Mucosa of rectum (tissue), 2 donors: ENCODE measurements around the gene DIAPH3.
"Not testable (repeated sequence)": the region's sequence is repeated elsewhere in the genome, so short reads cannot be mapped to it uniquely, and the experiment has no call there.

ENCODE experiments used
- H3K27ac ChIP-seq, 2 donors: one replicate each; pipeline ENCODE4 v1.7.0; 2013; ENCODE audit warnings: inconsistent platforms in 2 of 2, low read depth in 2 of 2, low read length in 2 of 2
- H3K27me3 ChIP-seq, 2 donors: one replicate each; pipeline ENCODE4 v1.7.0; 2013; ENCODE audit warnings: low read length in 2 of 2; ENCODE audit not compliant: control insufficient read depth in 2 of 2, insufficient read depth in 2 of 2
- H3K36me3 ChIP-seq, 2 donors: one replicate each; pipeline ENCODE4 v1.7.0; 2013; ENCODE audit warnings: low read length in 2 of 2; ENCODE audit not compliant: control insufficient read depth in 2 of 2, insufficient read depth in 2 of 2
- H3K4me1 ChIP-seq, 2 donors: one replicate each; pipeline ENCODE4 v1.7.0; 2013; ENCODE audit warnings: low read length in 2 of 2, mild to moderate bottlenecking in 1 of 2; ENCODE audit not compliant: control insufficient read depth in 2 of 2, insufficient read depth in 2 of 2
- H3K4me3 ChIP-seq, 2 donors: one replicate each; pipeline ENCODE4 v1.7.0; 2013; ENCODE audit warnings: low read length in 2 of 2
- H3K9ac ChIP-seq, 2 donors: one replicate each; pipeline ENCODE4 v1.7.0; 2013; ENCODE audit warnings: low read length in 2 of 2, low read depth in 1 of 2, mild to moderate bottlenecking in 1 of 2
- H3K9me3 ChIP-seq, 2 donors: one replicate each; pipeline ENCODE4 v1.7.0; 2013; ENCODE audit warnings: low read length in 2 of 2; ENCODE audit not compliant: control insufficient read depth in 2 of 2
- donor health status: healthy.
- donor health status: Normal muscosa, but diverticular disease.

DIAPH3 gene

GRCh38 chr13:60066226-60066625 lies 97.5 kb downstream of the DIAPH3 start:
- H3K36me3 ChIP-seq = no peaks in the 10 kb centered on the region
- no peak overlapping the region for H3K4me3 ChIP-seq
- H3K9ac ChIP-seq = no peak overlapping the region
- no peak overlapping the region for H3K27ac ChIP-seq
- H3K4me1 ChIP-seq = no peaks in the 10 kb centered on the region
- H3K9me3 ChIP-seq = no peaks in the 10 kb centered on the region
- no peaks in the 10 kb centered on the region for H3K27me3 ChIP-seq

DNA sequence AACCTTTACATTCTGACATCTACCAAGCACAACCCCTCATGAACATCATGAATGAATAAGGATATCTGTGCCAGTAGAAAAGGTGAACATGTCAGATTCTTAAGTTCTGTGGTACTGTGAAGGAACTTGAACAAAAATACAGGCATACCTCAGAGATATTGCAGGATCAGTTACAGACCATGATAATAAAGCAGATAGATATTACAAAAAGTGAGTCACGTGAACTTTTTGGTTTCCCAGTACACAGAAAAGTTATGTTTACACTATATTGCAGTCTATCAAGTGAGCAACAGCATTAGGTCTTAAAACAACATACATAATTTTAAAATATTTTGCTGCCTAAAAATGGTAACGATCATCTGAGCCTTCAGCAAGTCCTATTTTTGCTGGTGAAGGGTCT lies 101.2 kb downstream of the DIAPH3 start:
- H3K36me3 ChIP-seq = no peaks in the 10 kb centered on the region

GRCh38 chr13:60061737-60062136 lies 102.0 kb downstream of the DIAPH3 start:
- Histone ChIP-seq H3K27ac (no peak overlapping the region), H3K9me3 (no peaks in the 10 kb centered on the region), H3K36me3 (no peaks in the 10 kb centered on the region), H3K4me3 (no peak overlapping the region), H3K4me1 (no peaks in the 10 kb centered on the region), H3K9ac (no peak overlapping the region), H3K27me3 (no peaks in the 10 kb centered on the region)

More for the DNA sequence above, 101.2 kb downstream of the DIAPH3 start:
- Histone ChIP-seq H3K4me1 (no peaks in the 10 kb centered on the region), H3K27me3 (no peaks in the 10 kb centered on the region), H3K4me3 (no peak overlapping the region), H3K9me3 (no peaks in the 10 kb centered on the region), H3K27ac (no peak overlapping the region), H3K9ac (no peak overlapping the region)

DNA sequence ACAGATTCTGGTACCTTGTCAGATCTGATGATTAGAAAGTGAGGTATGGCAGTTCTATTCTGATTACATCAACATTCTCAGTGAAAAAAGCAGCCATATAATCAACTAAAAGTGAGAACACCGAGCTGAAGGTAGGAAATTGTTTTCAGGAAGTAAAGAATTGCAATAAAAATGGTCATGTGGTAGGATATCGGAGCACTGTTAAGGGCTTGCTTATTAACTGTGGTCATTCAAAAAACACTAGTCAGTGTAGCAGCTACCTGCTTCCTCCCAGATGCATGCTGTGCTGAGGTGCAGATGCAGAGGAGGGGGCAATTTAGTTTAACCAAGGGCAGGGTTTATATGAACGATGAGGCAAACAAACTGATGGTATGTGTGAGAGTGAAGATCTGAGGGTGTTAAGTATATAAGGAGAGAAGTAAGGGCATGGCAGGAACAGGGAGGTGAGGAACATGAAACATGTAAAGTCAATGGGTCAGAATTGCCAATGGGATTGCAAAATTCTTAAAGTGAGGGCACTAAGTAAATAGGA lies 111.9 kb downstream of the DIAPH3 start:
- no peaks in the 10 kb centered on the region for H3K36me3 ChIP-seq
- H3K9me3 ChIP-seq = no peaks in the 10 kb centered on the region
- no peak overlapping the region for H3K27ac ChIP-seq
- H3K4me1 ChIP-seq = no peaks in the 10 kb centered on the region
- H3K9ac ChIP-seq = no peak overlapping the region
- H3K4me3 ChIP-seq = peak overlapping the region; percentile 13 to 27
- no peaks in the 10 kb centered on the region for H3K27me3 ChIP-seq

GRCh38 chr13:60048353-60048752 lies 115.4 kb downstream of the DIAPH3 start:
- H3K36me3 ChIP-seq, H3K27me3 ChIP-seq, H3K9me3 ChIP-seq: not testable (repeated sequence)

DNA sequence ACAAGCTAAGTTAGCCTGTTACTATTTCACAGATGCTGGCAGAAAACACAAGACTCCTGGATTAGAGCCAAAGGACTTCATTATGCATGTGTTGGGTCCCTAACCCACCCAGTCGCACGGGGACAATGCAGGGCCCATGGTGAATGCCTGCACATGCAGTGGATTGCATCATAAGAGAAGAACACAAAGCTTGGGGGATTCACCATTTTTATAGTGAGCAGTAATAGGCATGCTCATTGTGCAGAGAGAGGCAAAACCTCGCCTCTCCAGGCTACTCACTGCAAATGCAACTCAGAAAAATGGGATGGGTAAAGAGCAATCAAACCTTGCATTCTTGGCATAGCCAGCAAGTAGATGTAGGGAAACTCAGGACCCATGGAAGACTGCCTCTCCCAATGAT lies 115.8 kb downstream of the DIAPH3 start:
- H3K36me3 ChIP-seq = no peaks in the 10 kb centered on the region
- no peaks in the 10 kb centered on the region for H3K4me1 ChIP-seq
- H3K9me3 ChIP-seq = no peaks in the 10 kb centered on the region
- H3K9ac ChIP-seq = no peak overlapping the region
- no peak overlapping the region for H3K27ac ChIP-seq
- no peak overlapping the region for H3K4me3 ChIP-seq
- no peaks in the 10 kb centered on the region for H3K27me3 ChIP-seq

More at GRCh38 chr13:60048353-60048752, 115.4 kb downstream of the DIAPH3 start:
- not testable (repeated sequence) for H3K4me3 ChIP-seq, H3K27ac ChIP-seq, H3K9ac ChIP-seq, H3K4me1 ChIP-seq

- H3K36me3 ChIP-seq = no peaks in the 10 kb centered on the region
- H3K4me1 ChIP-seq = no peaks in the 10 kb centered on the region
- H3K27ac ChIP-seq = no peak overlapping the region
- no peak overlapping the region for H3K4me3 ChIP-seq
- no peak overlapping the region for H3K9ac ChIP-seq
- H3K27me3 ChIP-seq = no peaks in the 10 kb centered on the region
- no peaks in the 10 kb centered on the region for H3K9me3 ChIP-seq
These were observed 119.4 kb downstream of the DIAPH3 start for GRCh38 chr13:60044321-60044720.

DNA sequence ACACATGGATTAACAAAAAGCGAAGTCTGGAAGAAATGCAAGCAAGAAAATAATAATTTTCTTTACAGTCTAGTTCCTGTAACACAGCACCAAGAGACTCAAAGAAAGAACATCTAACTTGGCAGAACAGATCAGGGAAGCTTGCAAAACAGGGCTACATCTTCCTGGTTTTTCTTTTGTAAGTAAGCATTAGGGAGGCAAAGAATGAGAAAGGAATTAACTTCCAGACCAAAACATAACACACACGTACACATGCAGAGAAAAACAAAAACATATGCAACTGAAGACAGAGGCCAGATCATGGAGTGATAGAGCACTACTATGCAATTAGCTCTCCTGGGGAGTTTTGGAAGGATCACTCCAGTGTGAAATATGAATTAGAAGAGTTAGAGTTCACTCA lies 120.5 kb downstream of the DIAPH3 start:
- Histone ChIP-seq H3K9ac (no peak overlapping the region), H3K36me3 (no peaks in the 10 kb centered on the region), H3K4me1 (no peaks in the 10 kb centered on the region), H3K4me3 (no peak overlapping the region), H3K27me3 (no peaks in the 10 kb centered on the region), H3K27ac (no peak overlapping the region), H3K9me3 (no peaks in the 10 kb centered on the region)

- H3K4me3 ChIP-seq, H3K4me1 ChIP-seq, H3K9me3 ChIP-seq, H3K36me3 ChIP-seq, H3K27me3 ChIP-seq, H3K9ac ChIP-seq, H3K27ac ChIP-seq: not testable (repeated sequence)
These were observed 123.1 kb downstream of the DIAPH3 start for GRCh38 chr13:60040668-60041067.

- no peaks in the 10 kb centered on the region for H3K4me1 ChIP-seq
These were observed 127.9 kb downstream of the DIAPH3 start for GRCh38 chr13:60035874-60036273.

DNA sequence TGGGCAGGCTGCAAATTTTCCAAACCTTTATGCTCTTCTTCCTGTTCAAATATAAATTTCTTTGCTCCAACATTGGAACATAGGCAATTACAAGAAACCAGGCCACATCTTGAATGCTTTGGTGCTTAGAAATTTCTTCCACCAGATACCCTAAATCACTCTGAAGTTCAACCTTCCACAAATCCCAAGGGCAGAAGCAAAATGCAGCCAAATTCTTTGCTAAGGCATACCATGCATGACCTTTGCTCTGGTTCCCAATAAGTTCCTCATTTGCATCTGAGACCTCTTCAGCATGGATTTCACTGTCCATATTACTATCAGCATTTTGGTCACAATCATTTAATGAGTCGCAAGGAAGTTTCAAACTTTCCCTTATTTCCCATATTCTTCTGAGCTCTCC lies 130.9 kb downstream of the DIAPH3 start:
- Histone ChIP-seq H3K9me3 (no peaks in the 10 kb centered on the region), H3K36me3 (no peaks in the 10 kb centered on the region), H3K27ac (no peak overlapping the region), H3K9ac (no peak overlapping the region), H3K27me3 (no peaks in the 10 kb centered on the region), H3K4me3 (no peak overlapping the region), H3K4me1 (no peaks in the 10 kb centered on the region)

More at GRCh38 chr13:60035874-60036273, 127.9 kb downstream of the DIAPH3 start:
- Histone ChIP-seq H3K27ac (no peak overlapping the region), H3K27me3 (no peaks in the 10 kb centered on the region), H3K9ac (no peak overlapping the region), H3K36me3 (no peaks in the 10 kb centered on the region), H3K9me3 (no peaks in the 10 kb centered on the region), H3K4me3 (no peak overlapping the region)
